Activated effector memory CD4-positive, alpha-beta T cell treated with anti-CD3 and anti-CD28 coated beads, Interleukin-2, amount 50 U/mL, for 16 hours (primary cell): Measurements from ENCODE around the gene ESYT2.
"Not testable (repeated sequence)": the region's sequence is repeated elsewhere in the genome, so short reads cannot be mapped to it uniquely, and the experiment has no call there.

Experiments used
- DNase-seq: peaks from one replicate; pipeline ENCODE4 v3.0.0-alpha.2; 2020

The ESYT2 gene

DNA sequence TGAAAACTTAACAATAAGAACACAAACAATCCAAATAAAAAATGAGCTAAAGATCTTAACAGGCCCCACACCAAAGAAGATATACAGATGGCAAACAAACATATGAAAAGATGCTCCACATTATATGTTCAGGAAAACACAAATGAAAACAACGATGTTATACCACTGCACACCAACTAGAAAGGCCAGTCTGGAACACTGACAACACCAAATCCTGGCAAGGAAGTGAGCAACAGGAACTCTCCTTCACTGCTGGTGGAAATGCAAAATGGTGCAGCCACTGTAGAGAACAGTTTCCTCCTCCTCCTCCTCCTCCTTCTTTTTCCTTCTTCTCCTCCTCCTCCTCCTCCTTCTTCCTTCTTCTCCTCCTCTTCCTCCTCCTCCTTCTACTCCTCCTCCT, 112.5 kb downstream of the ESYT2 start:
- DNase-seq, result no peak

DNA sequence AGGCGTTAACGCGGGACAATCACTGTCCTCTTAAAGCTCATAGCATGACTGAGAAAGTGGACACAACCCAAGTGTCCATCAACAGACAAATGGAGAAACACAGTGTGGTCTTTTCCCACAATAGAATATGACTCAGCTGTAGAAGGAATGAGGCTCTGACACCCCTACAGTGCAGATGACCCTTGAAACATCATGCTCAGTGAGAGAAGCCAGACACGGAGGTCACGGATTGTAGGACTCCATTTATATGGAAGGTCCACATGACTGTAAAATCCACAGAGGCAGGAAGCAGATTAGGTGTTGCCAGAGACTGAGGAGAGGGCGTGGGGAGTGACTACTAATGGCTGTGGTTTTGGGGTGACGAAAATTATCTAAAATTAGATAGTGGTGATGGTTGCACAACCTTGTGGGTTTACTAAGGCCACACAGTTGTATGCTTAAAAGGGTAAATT, 118.6 kb downstream of the ESYT2 start:
- no peak for DNase-seq

DNA sequence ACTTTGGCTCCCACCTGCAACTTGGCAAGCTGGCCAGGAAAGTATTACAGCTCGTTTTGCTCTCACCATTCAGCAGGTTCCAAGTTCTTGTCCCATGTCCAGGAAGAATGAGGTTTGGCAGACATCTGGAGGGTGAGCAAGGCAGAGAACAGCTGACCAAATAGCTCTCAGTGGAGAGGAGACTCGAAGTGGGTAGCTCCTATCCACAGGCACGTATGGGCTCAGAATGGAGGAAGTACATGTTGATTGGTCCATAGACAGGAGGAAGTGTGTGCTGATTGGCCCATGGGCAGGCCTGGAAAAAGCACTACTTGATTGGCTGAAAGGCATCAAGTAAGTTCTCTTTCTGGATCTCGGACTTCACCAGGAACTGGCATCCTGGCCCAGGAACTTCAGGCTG, 121.7 kb downstream of the ESYT2 start:
- DNase-seq, result no peak

DNA sequence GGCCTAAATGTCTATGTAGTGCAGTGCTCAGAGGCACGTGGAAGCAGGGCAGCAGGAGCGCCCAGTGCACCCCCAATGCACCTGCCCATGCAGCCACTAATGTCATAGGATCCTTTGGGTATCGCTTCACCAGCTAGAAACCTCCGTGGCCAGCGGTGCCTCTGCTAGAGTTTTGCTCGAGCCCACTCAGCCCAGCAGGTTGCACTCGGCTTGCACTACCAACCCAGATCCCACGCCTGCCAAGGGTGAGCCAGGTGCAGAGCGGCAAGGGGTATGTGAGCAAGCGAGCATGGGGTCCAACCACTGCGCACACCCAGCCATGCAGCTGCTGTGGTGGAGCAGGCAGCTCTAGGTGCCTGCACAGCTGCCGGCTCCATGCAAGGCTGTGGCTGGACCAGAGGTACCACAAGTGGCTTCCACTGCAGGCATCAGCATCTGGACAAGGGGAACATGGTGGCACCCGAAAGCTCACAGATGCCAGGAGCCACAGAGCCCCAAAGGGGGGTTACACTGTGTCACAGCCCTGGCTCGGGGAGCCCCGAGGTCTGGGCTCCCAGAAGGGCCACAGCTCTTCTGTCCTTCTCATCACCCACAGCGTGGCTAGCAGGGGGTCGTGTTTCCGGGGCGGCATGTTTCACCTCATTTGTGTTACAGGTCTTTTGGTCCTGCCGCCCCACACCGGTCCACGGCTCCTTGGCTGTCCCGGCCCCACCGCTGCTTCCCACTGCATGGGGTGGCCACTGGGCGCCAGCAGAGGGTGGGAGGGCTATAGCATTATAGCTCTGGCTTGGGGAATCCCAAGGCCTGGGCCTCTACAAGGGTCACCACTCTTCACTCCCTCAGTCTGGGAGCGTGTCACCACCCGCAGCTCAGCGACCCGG, 122.4 kb downstream of the ESYT2 start:
- DNase-seq, result no peak

DNA sequence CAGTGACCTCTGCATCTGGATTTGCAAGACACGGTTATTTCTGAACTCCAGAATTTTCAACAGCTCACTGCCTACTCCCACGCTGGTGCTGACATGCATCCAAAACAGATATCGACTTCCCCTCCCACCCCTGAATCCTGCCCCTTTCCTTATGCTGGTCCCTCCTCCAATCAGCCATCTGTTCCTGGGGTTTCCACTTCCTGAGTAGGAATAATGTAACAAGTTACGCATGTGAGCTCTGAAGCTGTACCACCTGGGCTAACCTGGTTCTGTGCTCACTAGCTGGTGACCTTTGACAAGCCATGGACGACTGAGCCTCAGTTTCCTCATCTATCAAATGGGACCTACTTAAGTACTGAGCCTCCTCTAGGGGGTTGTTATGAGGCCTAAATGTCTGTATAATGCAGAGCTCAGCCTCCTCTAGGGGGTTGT, 123.0 kb downstream of the ESYT2 start:
- no peak for DNase-seq

DNA sequence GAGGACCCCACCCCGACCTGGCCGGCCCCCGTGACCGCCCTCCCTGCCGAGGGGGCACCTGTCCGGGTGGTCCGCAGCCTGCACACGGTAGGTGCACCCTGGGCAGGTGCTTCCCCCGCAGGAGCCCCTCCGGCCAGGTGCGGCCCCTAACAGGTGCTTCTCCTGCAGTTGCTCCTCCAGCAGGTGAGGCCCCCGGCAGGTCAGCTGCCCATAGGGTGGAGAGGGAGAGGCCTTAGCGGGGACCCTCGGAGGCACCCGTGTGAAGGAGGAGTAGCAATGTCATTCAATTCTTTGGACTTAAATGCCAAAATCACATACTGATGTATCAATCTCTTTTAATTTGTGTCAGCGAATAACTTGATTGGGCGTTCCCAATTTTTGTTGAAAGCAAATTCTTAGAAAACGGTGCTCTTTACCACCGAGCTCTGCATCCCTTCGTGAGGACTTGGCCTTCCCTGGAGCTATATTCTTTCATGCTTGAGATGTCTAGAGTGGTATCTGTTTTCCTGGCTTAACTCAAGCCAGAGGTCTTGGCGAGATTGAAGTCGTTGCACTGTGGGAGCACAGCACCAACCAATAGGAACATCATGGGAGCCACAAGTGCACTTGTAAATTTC, 124.0 kb downstream of the ESYT2 start:
- DNase-seq, result no peak

DNA sequence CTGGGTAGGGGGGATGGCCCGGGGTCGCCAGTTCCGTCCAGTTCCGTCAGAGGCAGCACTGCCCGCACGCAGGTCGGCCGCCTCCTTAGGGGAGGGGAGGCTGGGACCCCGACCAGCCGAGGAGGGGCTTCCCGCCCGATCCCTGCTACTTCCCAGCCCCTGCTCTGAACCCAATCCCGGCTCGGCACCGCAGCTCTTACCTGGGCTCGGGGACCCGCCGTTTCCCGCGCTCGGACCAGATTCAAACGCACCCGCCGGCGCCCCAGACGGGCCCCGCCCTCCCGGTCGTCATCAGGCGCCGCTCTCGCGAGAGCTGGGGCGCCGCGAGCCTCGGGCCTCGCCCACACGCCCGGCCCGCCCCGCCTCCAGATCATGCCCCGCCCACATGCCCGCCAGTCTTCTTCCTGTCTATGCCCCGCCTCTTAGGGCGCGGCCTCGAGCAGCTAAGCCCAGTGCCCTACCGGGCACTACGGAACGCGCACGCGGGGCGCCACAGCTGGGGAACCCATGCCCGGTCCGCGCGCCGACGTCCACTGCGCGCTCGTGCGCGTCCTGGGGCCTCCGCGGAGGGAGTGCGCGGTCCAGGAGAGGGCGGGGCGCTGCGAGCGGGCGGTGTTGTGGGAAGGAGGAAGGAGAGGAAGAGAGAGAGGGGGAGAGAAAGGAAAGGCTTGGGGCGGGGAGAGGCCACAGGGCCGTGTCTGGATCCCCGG, 124.6 kb downstream of the ESYT2 start, which contains the start of gene NCAPG2:
Gene NCAPG2, minus strand, starts transcription at position 281 of the 710 bp plus-strand sequence. CDS start 2,905 bp downstream, outside the sequence.
- DNase-seq, result peak; percentile 98

DNA sequence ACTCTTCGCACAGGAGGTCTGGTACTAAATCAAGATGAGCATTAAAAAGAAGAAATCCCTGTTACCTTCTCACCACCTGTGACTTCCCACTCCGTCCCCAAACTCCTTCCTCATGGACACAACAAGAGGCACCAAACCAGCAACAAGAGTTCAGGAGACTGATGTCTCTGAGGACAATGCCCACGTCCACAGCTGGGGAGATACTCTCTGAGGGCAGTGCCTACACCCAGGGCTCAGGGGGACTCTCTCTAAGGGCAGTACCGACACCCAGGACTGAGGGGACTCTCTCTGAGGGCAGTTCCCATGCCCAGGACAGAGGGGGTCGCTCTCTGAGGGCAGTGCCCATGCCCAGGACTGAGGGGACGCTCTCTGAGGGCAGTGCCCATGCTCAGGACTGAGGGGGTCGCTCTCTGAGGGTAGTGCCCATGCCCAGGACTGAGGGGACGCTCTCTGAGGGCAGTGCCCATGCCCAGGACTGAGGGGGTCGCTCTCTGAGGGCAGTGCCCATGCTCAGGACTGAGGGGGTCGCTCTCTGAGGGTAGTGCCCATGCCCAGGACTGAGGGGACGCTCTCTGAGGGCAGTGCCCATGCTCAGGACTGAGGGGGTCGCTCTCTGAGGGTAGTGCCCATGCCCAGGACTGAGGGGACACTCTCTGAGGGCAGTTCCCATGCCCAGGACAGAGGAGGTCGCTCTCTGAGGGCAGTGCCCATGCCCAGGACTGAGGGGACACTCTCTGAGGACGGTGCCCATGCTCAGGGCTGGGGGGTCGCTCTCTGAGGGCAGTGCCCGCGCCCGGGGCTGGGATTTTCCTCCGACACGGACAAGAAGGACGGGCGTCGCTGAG, 125.4 kb downstream of the ESYT2 start:
- not testable (repeated sequence) for DNase-seq

DNA sequence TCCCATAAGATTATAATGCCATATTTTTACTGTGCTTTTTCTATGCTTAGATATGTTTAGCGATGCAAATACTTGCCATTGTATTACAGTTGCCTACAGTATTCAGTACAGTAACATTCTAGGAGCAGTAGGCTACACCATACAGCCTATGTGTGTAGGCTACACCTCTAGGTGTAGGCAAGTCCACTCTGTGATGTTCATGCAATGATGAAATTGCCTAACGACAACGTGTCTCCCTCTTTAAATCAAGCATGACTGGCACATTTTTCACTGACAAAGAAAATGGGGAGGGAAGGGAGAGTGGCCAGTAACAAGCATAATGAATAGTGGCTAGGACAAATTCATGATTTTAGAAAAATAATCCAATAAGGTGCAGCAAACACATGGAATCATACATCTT, 126.4 kb downstream of the ESYT2 start:
- DNase-seq, result no peak

DNA sequence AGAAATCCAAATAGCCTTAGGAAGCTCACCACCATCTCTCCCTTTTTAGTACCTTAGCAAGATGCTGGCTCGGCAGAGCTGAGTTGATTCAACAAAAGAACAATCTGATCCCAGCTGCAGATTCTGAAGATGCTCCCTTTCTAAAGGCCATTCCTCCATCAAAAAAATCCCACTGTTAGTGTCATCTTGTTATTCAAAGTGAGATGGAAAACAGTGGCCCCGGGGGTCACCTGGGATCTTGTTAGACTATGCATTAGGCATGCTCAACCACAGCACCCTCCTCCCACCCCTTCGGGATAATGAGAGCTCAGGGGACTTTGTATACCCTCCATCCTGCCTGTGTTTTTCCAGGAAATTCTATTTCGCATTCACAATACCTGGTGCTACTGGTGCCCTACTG, 127.1 kb downstream of the ESYT2 start:
- no peak for DNase-seq

DNA sequence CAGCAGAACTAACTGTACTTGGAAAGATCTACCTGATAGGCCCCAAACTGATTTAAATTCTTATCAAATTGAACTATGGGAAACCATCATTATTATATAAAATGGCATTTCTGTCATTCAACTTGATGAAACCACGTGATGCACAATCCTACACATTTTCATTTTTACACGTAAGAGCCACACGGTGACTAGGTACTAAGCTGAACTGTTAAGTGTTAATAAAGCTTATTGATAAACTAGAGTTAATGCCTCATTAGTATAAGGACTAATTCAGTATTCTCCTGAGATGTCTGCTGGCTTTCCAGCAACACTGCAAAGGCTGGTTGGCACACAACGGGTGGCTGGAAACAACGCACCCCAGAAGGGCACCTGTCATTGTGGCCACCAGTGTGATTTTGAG, 129.3 kb downstream of the ESYT2 start:
- no peak for DNase-seq

DNA sequence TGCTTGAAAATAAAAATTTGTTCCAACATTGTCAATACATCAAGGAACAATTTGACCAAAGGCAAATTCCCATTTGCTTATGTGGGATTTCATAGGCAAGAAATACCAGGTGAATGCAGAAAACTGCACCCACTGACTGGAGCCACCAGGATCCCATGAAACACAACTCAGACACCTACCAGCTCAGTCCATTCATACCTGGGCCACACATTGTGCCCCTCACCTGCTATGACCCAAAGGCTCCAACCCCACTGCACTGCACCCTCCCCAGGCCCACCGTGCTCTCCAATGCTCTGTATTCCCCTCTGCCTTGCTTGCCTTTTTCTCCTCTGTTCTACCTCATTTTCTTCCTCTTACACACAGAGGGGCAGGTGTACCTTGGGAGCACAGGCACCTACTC, 130.0 kb downstream of the ESYT2 start:
- no peak for DNase-seq

DNA sequence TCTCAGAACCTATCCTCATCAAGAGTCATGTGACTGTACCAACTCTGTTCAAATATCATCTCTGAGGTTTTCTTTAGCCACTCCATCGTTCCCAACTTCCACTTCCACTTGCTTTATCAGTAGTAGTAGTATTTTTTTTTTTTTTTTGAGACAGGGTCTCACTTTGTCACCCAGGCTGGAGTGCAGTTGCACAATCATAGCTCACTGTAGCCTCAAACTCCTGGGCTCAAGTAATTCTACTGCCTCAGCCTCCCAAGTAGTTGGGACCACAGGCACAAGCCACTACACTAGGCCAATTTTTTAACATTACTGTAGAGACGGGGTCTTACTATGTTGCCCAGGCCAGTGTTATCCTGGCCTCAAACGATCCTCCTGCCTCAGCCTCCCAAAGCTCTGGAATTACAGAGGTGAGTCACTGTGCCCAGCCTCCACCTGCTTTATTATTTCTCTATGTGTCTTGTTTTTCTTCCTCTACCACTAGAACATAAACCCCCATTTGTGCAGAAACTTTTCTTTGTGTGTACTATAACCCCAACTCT, 130.6 kb downstream of the ESYT2 start:
- DNase-seq, result no peak

DNA sequence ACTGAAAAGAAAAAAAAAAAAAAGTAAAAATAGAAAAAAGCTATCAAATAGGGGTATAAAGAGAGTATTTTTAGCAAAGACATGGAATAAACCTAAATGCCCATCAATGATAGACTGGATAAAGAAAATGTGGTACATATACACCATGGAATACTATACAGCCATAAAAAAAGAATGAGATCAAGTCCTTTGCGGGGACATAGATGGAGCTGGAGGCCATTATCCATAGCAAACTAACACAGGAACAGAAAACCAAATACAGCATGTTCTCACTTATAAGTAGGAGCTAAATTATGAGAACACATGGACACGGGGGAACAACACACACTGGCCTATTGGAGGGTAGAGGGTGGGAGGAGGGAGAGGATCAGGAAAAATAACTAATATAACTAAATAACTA, 131.7 kb downstream of the ESYT2 start:
- not testable (repeated sequence) for DNase-seq

DNA sequence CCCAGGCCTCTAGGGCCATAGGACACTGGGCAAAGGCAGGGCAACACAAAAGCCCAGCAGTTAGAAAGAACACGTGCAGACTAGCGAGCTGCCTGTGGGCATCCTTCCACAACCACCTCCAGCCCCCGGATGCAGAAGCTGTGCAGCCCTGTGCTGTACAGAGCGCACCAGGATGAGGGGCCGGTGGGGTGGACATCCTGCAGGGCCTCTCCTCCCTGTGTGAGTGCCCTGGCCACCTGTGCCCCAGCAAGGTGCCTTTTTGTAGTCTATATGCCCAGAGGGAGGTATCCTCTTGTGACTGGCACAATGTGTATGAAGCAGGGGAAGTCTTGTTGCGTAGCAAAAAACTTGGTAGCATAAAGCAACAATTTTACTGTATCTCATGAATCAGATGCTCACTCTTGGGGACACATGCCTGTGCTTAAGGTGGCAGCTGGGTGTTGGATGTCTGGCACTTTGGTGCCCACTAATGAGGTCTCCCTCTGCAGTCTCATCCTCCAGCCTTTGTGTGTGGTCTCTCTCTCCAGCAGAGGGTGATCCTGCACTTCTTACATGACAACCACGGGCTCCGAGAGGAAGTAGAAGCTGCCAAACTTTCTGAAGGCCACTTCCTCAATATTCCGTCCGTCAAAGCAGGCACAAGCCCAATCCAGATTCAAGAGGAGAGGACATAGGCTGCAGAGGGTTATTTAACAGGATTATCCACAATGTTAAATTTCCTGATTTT, 133.4 kb downstream of the ESYT2 start:
- DNase-seq, result peak; percentile 77

DNA sequence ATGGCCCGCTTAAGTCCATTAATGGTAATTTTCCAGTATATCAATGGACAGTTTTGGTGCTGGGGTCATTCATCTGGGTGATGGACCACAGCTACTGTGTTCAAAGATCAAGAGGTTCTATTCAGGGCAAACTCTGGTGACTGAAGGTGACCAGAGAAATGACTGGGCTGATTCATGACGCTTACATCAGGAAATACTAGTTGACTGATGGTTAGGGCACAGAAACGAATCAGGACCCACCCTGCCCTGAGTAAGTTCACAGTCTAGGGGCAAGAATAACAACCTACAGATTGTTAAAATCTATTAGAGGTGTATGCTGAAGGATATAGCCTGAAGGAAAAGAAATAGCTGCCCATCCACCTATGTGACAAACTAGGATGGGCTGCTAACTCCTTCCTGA, 134.3 kb downstream of the ESYT2 start:
- DNase-seq, result no peak

DNA sequence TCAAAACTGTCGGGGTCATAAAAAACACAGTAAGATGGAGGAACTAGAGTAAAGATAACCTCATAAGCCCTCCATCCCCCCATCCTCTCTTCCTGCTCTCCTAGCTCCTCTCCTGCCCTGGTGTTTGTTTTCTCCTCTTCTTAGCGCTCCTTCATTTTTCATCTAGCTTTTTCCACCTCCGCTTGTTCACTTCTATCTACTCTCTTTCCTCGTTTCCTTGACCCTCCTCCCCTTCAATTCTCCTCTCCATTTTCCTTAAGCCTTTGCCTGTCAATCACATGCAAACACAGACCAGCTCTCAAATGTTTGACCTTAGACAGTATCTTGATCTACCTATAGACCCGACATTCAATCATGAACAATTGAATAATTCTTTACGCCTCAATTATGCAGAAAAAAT, 134.7 kb downstream of the ESYT2 start:
- no peak for DNase-seq

DNA sequence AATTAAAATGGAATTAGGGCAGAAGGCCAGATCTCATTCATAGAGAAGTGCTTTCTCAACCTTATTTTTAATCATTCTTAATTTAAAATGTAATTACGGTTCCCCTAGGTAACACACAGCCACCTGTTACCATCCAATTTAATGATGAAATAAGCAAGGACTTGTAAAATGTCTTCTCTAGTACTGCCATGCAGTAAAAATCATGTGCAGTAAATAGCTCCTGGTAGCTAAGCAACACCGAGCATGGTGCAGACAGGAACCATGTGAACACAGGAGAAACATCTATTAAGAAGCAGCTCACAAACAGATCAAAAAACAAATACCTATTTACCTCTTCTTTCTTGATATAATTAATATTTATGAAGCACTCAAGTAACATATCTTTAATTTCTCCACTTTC, 139.8 kb downstream of the ESYT2 start:
- no peak for DNase-seq

DNA sequence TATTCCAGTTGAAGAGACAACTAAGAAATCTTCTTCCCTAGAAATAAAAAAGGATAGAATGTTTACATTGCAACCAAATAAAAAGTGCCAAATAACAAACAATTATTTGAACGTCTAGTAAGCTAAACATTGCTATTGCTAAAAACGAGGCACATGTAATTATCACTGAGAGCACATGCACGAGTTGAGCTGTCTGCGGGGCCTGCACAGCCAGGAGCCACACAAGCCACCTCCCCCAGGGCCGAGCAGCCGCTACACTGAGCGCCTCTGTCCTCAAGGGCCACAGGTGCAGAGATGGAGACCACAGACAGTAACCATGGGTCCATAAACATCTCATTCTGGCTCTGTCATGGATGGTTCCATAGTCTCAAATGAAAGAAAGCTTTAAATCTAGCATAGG, 141.9 kb downstream of the ESYT2 start:
- DNase-seq, result no peak

DNA sequence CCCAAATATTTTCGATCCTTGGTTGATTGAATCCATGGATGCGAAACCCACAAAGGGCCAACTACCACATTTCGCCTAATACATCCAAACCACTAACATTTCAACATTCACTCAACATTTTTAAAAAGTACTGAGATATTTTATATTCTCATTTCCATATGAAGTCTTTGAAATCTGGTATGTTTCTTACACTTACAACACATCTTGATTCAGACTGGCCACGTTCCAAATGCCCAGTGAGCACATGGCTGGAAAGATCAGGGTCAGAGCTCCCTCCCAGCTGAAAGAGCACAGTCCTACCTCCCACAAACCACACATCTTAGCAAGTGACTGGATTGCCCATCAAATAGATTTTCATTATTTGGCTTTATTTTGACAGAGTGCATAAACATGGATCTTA, 143.6 kb downstream of the ESYT2 start:
- DNase-seq, result no peak

DNA sequence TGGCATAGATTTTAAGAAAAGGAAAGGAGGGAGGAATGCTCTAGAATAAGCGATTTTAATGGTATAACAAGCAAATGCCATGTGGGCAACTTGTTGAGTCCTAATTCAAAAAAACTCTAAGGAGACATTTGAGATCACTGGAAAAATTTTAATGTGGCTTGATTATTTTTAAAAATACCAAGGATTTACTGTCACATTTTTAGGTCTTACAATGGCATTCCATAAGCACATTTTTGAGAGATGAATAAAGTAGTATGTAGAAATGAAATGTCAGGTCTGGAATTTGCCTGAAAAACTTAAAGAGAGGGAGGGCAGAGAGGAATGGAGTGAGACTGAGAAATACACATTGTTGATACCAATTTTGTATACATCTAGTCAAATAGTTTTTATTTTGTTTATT, 145.0 kb downstream of the ESYT2 start:
- no peak for DNase-seq

DNA sequence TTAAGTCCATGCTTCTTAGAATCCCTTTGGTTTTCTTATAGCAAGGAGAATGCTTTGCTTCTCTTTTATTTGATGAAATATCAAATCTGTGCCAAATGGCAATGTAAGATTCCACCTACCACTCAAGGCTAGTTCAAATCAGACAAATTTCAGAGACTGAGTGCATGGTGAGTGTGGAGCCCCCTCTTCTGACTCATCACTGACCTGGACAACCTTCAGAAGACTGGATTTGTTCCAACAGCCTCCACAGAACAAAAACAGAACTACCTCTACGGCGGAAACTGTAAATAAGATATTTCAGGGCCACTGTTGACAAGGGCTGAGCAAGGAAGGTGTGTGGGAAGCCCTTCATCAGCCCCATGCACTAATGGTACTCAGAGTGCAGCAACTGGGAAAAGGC, 145.8 kb downstream of the ESYT2 start:
- no peak for DNase-seq
